ENCODE results near the gene WASL.

DNA sequence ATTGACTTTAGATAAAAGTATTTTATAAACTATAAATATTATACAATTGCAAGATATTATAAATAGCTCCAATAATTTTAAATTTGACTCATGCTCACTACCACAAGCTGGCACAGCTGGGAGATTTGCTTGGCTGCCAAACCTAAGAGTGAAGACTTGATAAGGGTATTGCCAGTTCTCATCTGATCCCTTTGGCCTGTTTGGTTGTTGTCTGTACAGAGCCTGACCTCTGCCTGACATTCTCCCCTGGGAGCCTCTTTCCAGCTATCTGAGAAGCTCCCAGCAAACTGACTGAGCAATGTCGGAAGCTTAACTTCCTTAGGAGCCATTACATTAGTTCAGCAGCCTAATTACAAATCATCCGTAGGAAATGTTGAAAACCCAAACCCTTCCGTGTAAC is 103.3 kb downstream of the WASL start:
- TF ChIP-seq ZFX (IDR thresholded peaks at IDR 0.05) (no peak), CTCF (conservative IDR thresholded peaks at IDR 0.05) (no peak)
